H1 (cell line): ENCODE measurements around the gene DET1. TPM values are rescaled to one million over a fixed set of nuclear protein-coding genes. Genes with fewer than 3 reads are reported as not detected.

Source experiments
- ASH2L ChIP-seq: fragments of 200-600, 300-600 bp; sonication (generic); IDR thresholded peaks from one replicate; pipeline ENCODE4 v1.7.1; 2017; ENCODE audit warnings: low read length
- CBX5 ChIP-seq: fragments of 300-800, 300-1000 bp; sonication (generic); IDR thresholded peaks from 2 replicates; pipeline ENCODE4 v1.7.1; 2016; ENCODE audit warnings: antibody characterized with exemption, low read length, low read depth
- CEBPB ChIP-seq: IDR thresholded peaks from 2 replicates; pipeline ENCODE4 v1.6.1; 2012; ENCODE audit warnings: low read depth, low read length
- CHD1 ChIP-seq: IDR thresholded peaks from 2 replicates; pipeline ENCODE4 v1.6.1; 2012; ENCODE audit warnings: low read depth, low read length, improper control_type of control experiment
- EGR1 ChIP-seq: IDR thresholded peaks from 2 replicates; pipeline ENCODE4 v1.6.1; 2011; ENCODE audit warnings: low read depth, low read length, borderline replicate concordance
- FOSL1 ChIP-seq: IDR thresholded peaks from 2 replicates; pipeline ENCODE4 v1.6.1; 2011; ENCODE audit warnings: mild to moderate bottlenecking, low read depth, low read length, moderate library complexity; ENCODE audit not compliant: insufficient read depth
- HDAC2 ChIP-seq, 2 experiments: fragments of 300-600 bp in 1 of 2; sonication (generic) in 1 of 2; IDR thresholded peaks; 2 replicates each; pipeline ENCODE4 v1.6.1; 2011 to 2012; ENCODE audit warnings: low read depth in 2 of 2, low read length in 2 of 2, mild to moderate bottlenecking in 2 of 2, moderate library complexity in 2 of 2, borderline replicate concordance in 1 of 2, inconsistent platforms in 1 of 2
- JUN ChIP-seq: IDR thresholded peaks from 2 replicates; pipeline ENCODE4 v1.6.1; 2011; ENCODE audit warnings: low read depth, mild to moderate bottlenecking, improper control_type of control experiment, low read length
- KDM4A ChIP-seq: IDR thresholded peaks from one replicate; pipeline ENCODE4 v1.7.1; 2012; ENCODE audit warnings: low read depth, mild to moderate bottlenecking, moderate library complexity, low read length, inconsistent platforms; ENCODE audit not compliant: severe bottlenecking
- PHF8 ChIP-seq: fragments of 200-600 bp; sonication (generic); conservative IDR thresholded peaks from 2 replicates; pipeline ENCODE4 v1.7.1; 2012; ENCODE audit warnings: low read depth, mild to moderate bottlenecking, inconsistent platforms, low read length, moderate library complexity
- RFX5 ChIP-seq: IDR thresholded peaks from 2 replicates; pipeline ENCODE4 v1.6.1; 2011; ENCODE audit warnings: low read depth, low read length, improper control_type of control experiment, borderline replicate concordance
- RNF2 ChIP-seq: fragments of 200-900, 300-1000 bp; sonication (generic); IDR thresholded peaks from 2 replicates; pipeline ENCODE4 v1.7.1; 2016; ENCODE audit warnings: borderline replicate concordance, low read depth, mild to moderate bottlenecking, antibody characterized with exemption, low read length; ENCODE audit not compliant: poor library complexity, severe bottlenecking; ENCODE audit errors: missing control alignments
- SAP30 ChIP-seq: fragments of 300-600 bp; sonication (generic); IDR thresholded peaks from 2 replicates; pipeline ENCODE4 v1.7.1; 2012; ENCODE audit warnings: low read length, moderate library complexity, mild to moderate bottlenecking, inconsistent platforms; ENCODE audit not compliant: insufficient read depth, insufficient replicate concordance
- SP2 ChIP-seq: IDR thresholded peaks from 2 replicates; pipeline ENCODE4 v1.6.1; 2012; ENCODE audit warnings: mild to moderate bottlenecking, low read length, inconsistent platforms
- SP4 ChIP-seq: IDR thresholded peaks from 2 replicates; pipeline ENCODE4 v1.6.1; 2012; ENCODE audit warnings: low read length, inconsistent platforms
- SUZ12 ChIP-seq: fragments of 200-600 bp; sonication (generic); IDR thresholded peaks from 2 replicates; pipeline ENCODE4 v1.6.1; 2012; ENCODE audit warnings: mild to moderate bottlenecking, inconsistent platforms, low read length, moderate library complexity, mixed read lengths
- TAF1 ChIP-seq: IDR thresholded peaks from 2 replicates; pipeline ENCODE4 v1.6.1; 2011; ENCODE audit warnings: mild to moderate bottlenecking, low read depth, low read length
- TCF12 ChIP-seq: IDR thresholded peaks from 2 replicates; pipeline ENCODE4 v1.6.1; 2011; ENCODE audit warnings: low read depth, mild to moderate bottlenecking, low read length
- YY1 ChIP-seq: IDR thresholded peaks from 2 replicates; pipeline ENCODE4 v1.6.1; 2011; ENCODE audit warnings: low read depth, mild to moderate bottlenecking, low read length
- polyA plus RNA-seq, 7 experiments: library from polyadenylated mRNA; depleted of rRNA in 3 of 7; stranded (reverse) in 5 of 7; unstranded in 2 of 7; fragments of >200 nt in 5 of 7; fragments of 200-250 nt in 2 of 7; gene quantifications; 1 replicate in 5 of 7; 2 replicates in 1 of 7; 4 replicates in 1 of 7; pipeline versions ENCODE4 v1.2.1 to v1.2.3, GENCODE V29; 2011 to 2013; ENCODE audit warnings: missing spikeins in 2 of 7, mixed read lengths in 2 of 7
- total RNA-seq: library from RNA; stranded (reverse); fragmentation: NEBNext Ultra II Directional; extraction: Animal tissue kit (Norgen Biotek cat#: 25700); gene quantifications from 2 replicates; pipeline ENCODE4 v1.2.1, GENCODE V29; 2021
- TF ChIP-seq, protein P1 (sequence below): IDR thresholded peaks from 2 replicates; pipeline ENCODE4 v1.6.1; 2011; ENCODE audit warnings: low read depth, mild to moderate bottlenecking, low read length; ENCODE audit not compliant: insufficient read depth
- TF ChIP-seq, protein P2 (sequence below), 3 experiments: IDR thresholded peaks; 1 replicate in 2 of 3; 2 replicates in 1 of 3; pipeline versions ENCODE4 v1.5.1 to v1.6.1; 2011; ENCODE audit warnings: low read length in 3 of 3, mild to moderate bottlenecking in 3 of 3, inconsistent platforms in 2 of 3, low read depth in 1 of 3, moderate library complexity in 1 of 3; ENCODE audit not compliant: insufficient read depth in 1 of 3; ENCODE audit errors: control extremely low read depth in 1 of 3

The DET1 gene
- total and polyA plus RNA-seq, 2 of the 8 experiments (the other 6 are each of a cell fraction or from before 2014, with no cell fraction given) = 5.4 to 8.5 TPM

DNA sequence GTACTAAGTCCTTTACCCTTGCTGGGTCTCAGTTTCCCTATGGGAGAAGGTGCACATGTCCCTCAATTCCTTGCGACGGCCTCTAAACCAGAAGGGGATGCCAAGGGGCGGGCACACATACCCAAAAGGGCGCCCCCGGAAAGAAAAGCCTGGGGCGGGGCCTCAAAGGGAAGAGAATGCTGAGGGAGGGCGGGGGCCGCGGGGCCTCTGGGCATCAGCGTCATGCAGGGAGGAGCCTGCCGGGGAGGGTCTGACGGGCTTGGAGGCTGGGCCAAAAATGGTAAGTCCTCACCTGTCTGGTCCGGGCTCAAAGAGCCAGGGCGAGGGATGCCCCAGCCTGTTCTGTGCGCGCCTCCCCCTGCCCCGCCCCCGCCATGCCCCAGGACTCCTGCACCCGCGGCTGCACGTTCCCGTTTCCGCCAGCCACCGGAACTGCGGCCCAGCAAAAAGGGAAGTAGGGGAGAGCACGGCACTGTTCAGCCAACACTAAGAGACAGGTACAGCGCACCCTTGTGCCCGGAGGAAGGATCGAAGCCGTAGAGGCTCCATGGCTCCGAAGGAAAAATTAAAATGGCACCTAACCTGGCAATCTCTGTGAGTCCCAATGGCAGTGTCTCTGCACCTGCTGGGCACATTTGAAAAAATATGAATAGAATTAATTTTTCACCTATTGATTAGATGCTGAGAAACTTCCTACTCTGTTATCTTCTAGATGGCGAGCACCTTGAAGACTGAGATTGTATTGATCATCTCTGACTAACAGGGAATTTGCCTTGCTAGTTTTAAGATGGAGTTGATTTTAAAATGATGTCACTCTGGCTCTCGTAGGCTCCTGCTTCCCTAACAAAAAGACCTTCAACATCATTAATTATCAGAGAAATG lies at the start of gene DET1 (continued):
- TF ChIP-seq SUZ12 = no peak
- TF ChIP-seq, protein P1, sequence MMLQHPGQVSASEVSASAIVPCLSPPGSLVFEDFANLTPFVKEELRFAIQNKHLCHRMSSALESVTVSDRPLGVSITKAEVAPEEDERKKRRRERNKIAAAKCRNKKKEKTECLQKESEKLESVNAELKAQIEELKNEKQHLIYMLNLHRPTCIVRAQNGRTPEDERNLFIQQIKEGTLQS = no peak
- no peak for TF ChIP-seq CBX5
- no peak for TF ChIP-seq CEBPB
- TF ChIP-seq KDM4A = no peak
- TF ChIP-seq FOSL1 = no peak
- TF ChIP-seq RFX5 = no peak
- TF ChIP-seq RNF2 = no peak
- TF ChIP-seq, protein P2, sequence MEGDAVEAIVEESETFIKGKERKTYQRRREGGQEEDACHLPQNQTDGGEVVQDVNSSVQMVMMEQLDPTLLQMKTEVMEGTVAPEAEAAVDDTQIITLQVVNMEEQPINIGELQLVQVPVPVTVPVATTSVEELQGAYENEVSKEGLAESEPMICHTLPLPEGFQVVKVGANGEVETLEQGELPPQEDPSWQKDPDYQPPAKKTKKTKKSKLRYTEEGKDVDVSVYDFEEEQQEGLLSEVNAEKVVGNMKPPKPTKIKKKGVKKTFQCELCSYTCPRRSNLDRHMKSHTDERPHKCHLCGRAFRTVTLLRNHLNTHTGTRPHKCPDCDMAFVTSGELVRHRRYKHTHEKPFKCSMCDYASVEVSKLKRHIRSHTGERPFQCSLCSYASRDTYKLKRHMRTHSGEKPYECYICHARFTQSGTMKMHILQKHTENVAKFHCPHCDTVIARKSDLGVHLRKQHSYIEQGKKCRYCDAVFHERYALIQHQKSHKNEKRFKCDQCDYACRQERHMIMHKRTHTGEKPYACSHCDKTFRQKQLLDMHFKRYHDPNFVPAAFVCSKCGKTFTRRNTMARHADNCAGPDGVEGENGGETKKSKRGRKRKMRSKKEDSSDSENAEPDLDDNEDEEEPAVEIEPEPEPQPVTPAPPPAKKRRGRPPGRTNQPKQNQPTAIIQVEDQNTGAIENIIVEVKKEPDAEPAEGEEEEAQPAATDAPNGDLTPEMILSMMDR (IDR thresholded peaks at IDR 0.05; ENCODE audit: control extremely low read depth in 1 of 3, insufficient read depth in 1 of 3, low read depth in 1 of 3, low read length in 3 of 3) = peak; percentile 74 to 89 (median 83)
- no peak for TF ChIP-seq TCF12
- TF ChIP-seq SP2 = peak; percentile 58
- TF ChIP-seq ASH2L = no peak
- TF ChIP-seq SAP30 = no peak
- TF ChIP-seq SP4 = no peak
- no peak for TF ChIP-seq PHF8
- no peak for TF ChIP-seq HDAC2 (IDR thresholded peaks at IDR 0.05; ENCODE audit: borderline replicate concordance in 1 of 2, low read depth in 2 of 2, low read length in 2 of 2)
- TF ChIP-seq CHD1 = no peak
- TF ChIP-seq TAF1 = peak; percentile 69
- TF ChIP-seq YY1 = peak; percentile 95
- TF ChIP-seq JUN = no peak
- TF ChIP-seq EGR1 = peak; percentile 86
